H7 (cell line): ENCODE measurements around the gene NPW. TPM values are rescaled to one million over a fixed set of nuclear protein-coding genes. Genes with fewer than 3 reads are reported as not detected.
"Not testable (repeated sequence)": the region's sequence is repeated elsewhere in the genome, so short reads cannot be mapped to it uniquely, and the experiment has no call there.

Experiments
- DNase-seq: peaks from one replicate; pipeline ENCODE4 v3.0.0; 2012
- H3K27me3 ChIP-seq: 2 replicates; pipeline ENCODE4 v1.6.0; 2011; ENCODE audit warnings: mild to moderate bottlenecking, low read length; ENCODE audit not compliant: control insufficient read depth, insufficient read depth
- H3K36me3 ChIP-seq: replicated peaks from 2 replicates; pipeline ENCODE4 v1.5.1; 2011; ENCODE audit warnings: low read length; ENCODE audit not compliant: control insufficient read depth, insufficient read depth
- H3K4me3 ChIP-seq: 2 replicates; pipeline ENCODE4 v1.5.1; 2011; ENCODE audit warnings: low read depth, mild to moderate bottlenecking, control low read depth, low read length, moderate library complexity; ENCODE audit not compliant: insufficient read depth
- total RNA-seq: library from RNA; depleted of rRNA; stranded (reverse); fragments of >200 nt; shearing (Covaris generic); gene quantifications from 2 replicates; pipeline ENCODE4 v1.2.3, GENCODE V29; 2014

The NPW gene
- total RNA-seq, 1 experiment from 2014 or later: 2.0 TPM

GRCh38 chr16:2003827-2004641, 15.6 kb upstream of the NPW start:
- no peaks in the 10 kb centered on the region for H3K27me3 ChIP-seq
- peaks cover 15% of the 10 kb centered on the region for H3K36me3 ChIP-seq
- H3K4me3 ChIP-seq: no peak overlapping the region
- peak; percentile 99 for DNase-seq

- no peak overlapping the region for H3K4me3 ChIP-seq
- no peak for DNase-seq
- H3K36me3 ChIP-seq: peaks cover 15% of the 10 kb centered on the region
- H3K27me3 ChIP-seq: no peaks in the 10 kb centered on the region
These were observed 14.6 kb upstream of the NPW start for GRCh38 chr16:2004795-2005517.

GRCh38 chr16:2005646-2006045, 13.9 kb upstream of the NPW start:
- no peaks in the 10 kb centered on the region for H3K27me3 ChIP-seq
- no peak overlapping the region for H3K4me3 ChIP-seq
- H3K36me3 ChIP-seq: peaks cover 13% of the 10 kb centered on the region
- DNase-seq: peak; percentile 79

- Histone ChIP-seq H3K27me3 (no peaks in the 10 kb centered on the region), H3K36me3 (peaks cover 10% of the 10 kb centered on the region), H3K4me3 (no peak overlapping the region)
- no peak for DNase-seq
These were observed 13.3 kb upstream of the NPW start for GRCh38 chr16:2006317-2006716.

- no peak for DNase-seq
- Histone ChIP-seq H3K36me3 (peaks cover 4% of the 10 kb centered on the region), H3K27me3 (no peaks in the 10 kb centered on the region), H3K4me3 (no peak overlapping the region)
These were observed 12.3 kb upstream of the NPW start for GRCh38 chr16:2007081-2007836.

- H3K27me3 ChIP-seq: no peaks in the 10 kb centered on the region
- no peak overlapping the region for H3K4me3 ChIP-seq
- peaks cover 4% of the 10 kb centered on the region for H3K36me3 ChIP-seq
- DNase-seq: no peak
These were observed 11.5 kb upstream of the NPW start for GRCh38 chr16:2008009-2008526.

GRCh38 chr16:2008631-2009163, 10.9 kb upstream of the NPW start:
- peak; percentile 82 for DNase-seq
- H3K36me3 ChIP-seq: 0 out of 2 replicates have a peak, but pooled peaks cover 1% of the 10 kb centered on the region
- H3K27me3 ChIP-seq: no peaks in the 10 kb centered on the region
- H3K4me3 ChIP-seq: peak overlapping the region; percentile 76

- Histone ChIP-seq H3K36me3 (0 out of 2 replicates have a peak, but pooled peaks cover 1% of the 10 kb centered on the region), H3K27me3 (no peaks in the 10 kb centered on the region), H3K4me3 (peak overlapping the region; percentile 76)
- no peak for DNase-seq
These were observed 10.3 kb upstream of the NPW start for GRCh38 chr16:2009164-2009711.

GRCh38 chr16:2009791-2010510, 9.6 kb upstream of the NPW start, which contains the start of gene ZNF598:
Gene ZNF598 (minus strand): TSS chr16:2009821.
- DNase-seq: peak; percentile 99
- H3K27me3 ChIP-seq: no peaks in the 10 kb centered on the region
- H3K4me3 ChIP-seq: peak within 1 kb of the TSS; percentile 76
- 0 out of 2 replicates have a peak, but pooled peaks cover 1% of the 10 kb centered on the region for H3K36me3 ChIP-seq

GRCh38 chr16:2011726-2012125, 7.9 kb upstream of the NPW start:
- not testable (repeated sequence) for H3K36me3 ChIP-seq, DNase-seq, H3K4me3 ChIP-seq, H3K27me3 ChIP-seq

GRCh38 chr16:2013527-2013926, 6.1 kb upstream of the NPW start:
- no peaks in the 10 kb centered on the region for H3K36me3 ChIP-seq
- no peak for DNase-seq
- H3K27me3 ChIP-seq: peaks cover 1% of the 10 kb centered on the region; the same call in 1 of the 2 replicates
- H3K4me3 ChIP-seq: no peak overlapping the region

- DNase-seq: no peak
- no peaks in the 10 kb centered on the region for H3K36me3 ChIP-seq
- no peak overlapping the region for H3K4me3 ChIP-seq
- peaks cover 17% of the 10 kb centered on the region for H3K27me3 ChIP-seq
These were observed 4.3 kb upstream of the NPW start for GRCh38 chr16:2015117-2015946.

GRCh38 chr16:2015947-2016208, 3.7 kb upstream of the NPW start:
- Histone ChIP-seq H3K36me3 (no peaks in the 10 kb centered on the region), H3K27me3 (peaks cover 23% of the 10 kb centered on the region), H3K4me3 (no peak overlapping the region)
- DNase-seq: no peak
